HEK293 (cell line): ENCODE results near the gene CDK5R1.

Source experiments
- CTCF ChIA-PET: fragments of 350-600 bp; formaldehyde crosslinking; extraction: SDS; loops from one replicate; lab custom pipeline; 2021; ENCODE audit warnings: antibody characterized with exemption; lab: Yijun Ruan, JAX
- POLR2A ChIA-PET: fragments of 300-600 bp; formaldehyde crosslinking; extraction: SDS; loops from one replicate; lab custom pipeline; 2020; ENCODE audit warnings: antibody characterized with exemption, inconsistent platforms; lab: Yijun Ruan, JAX
- H3K27ac ChIP-seq: fragments of 200-500 bp; sonication (Bioruptor generic); 2 replicates; pipeline ENCODE4 v1.5.1; 2014; ENCODE audit warnings: low read depth, low read length, control low read depth, inconsistent platforms; ENCODE audit errors: extremely low read depth
- H3K36me3 ChIP-seq, 2 experiments: fragments of 200-500 bp in 1 of 2; sonication (Bioruptor generic) in 1 of 2; 1 replicate in 1 of 2; 2 replicates in 1 of 2; pipeline ENCODE4 v1.5.1; 2014 to 2017; ENCODE audit warnings: inconsistent platforms in 2 of 2, low read length in 2 of 2; ENCODE audit not compliant: control insufficient read depth in 2 of 2, insufficient read depth in 1 of 2
- H3K4me1 ChIP-seq: fragments of 200-500 bp; sonication (Bioruptor generic); 2 replicates; pipeline ENCODE4 v1.5.1; 2014; ENCODE audit warnings: mild to moderate bottlenecking, low read length, inconsistent platforms; ENCODE audit not compliant: control insufficient read depth, insufficient read depth
- H3K4me3 ChIP-seq: 2 replicates; pipeline ENCODE4 v1.5.1; 2011; ENCODE audit warnings: low read depth, mild to moderate bottlenecking, control low read depth, low read length, moderate library complexity
- H3K9me3 ChIP-seq: fragments of 200-500 bp; sonication (Bioruptor generic); 2 replicates; pipeline ENCODE4 v1.5.1; 2014; ENCODE audit warnings: low read depth, low read length, inconsistent platforms; ENCODE audit not compliant: control insufficient read depth, insufficient read depth
- CTCF ChIP-seq: fragments of 450-650 bp; formaldehyde crosslinking; IDR thresholded peaks from 2 replicates; pipeline ENCODE4 v1.5.1; 2016; ENCODE audit warnings: missing biosample characterization, missing genetic modification characterization
- HOXC10 ChIP-seq: sonication (generic); formaldehyde crosslinking; IDR thresholded peaks from 2 replicates; pipeline ENCODE4 v1.8.1; 2023; ENCODE audit warnings: mild to moderate bottlenecking, missing genetic modification reagents
- KLF9 ChIP-seq: fragments of 450-650 bp; formaldehyde crosslinking; IDR thresholded peaks from 2 replicates; pipeline ENCODE4 v1.5.1; 2016; ENCODE audit warnings: missing biosample characterization, missing genetic modification characterization, low read depth
- OSR2 ChIP-seq: fragments of 450-650 bp; formaldehyde crosslinking; IDR thresholded peaks from 2 replicates; pipeline ENCODE4 v1.5.1; 2016; ENCODE audit warnings: missing biosample characterization, missing genetic modification characterization
- PRDM2 ChIP-seq: fragments of 450-650 bp; formaldehyde crosslinking; IDR thresholded peaks from 2 replicates; pipeline ENCODE4 v1.5.1; 2016; ENCODE audit warnings: missing biosample characterization, missing genetic modification characterization, borderline replicate concordance
- SALL2 ChIP-seq: fragments of 450-650 bp; formaldehyde crosslinking; IDR thresholded peaks from 2 replicates; pipeline ENCODE4 v1.5.0; 2017; ENCODE audit warnings: missing biosample characterization, mild to moderate bottlenecking, missing genetic modification characterization, borderline replicate concordance
- ZBTB44 ChIP-seq: fragments of 450-650 bp; IDR thresholded peaks from 2 replicates; pipeline ENCODE4 v1.5.1; 2018; ENCODE audit warnings: missing biosample characterization, mild to moderate bottlenecking, missing genetic modification characterization
- ZBTB49 ChIP-seq: fragments of 450-650 bp; formaldehyde crosslinking; IDR thresholded peaks from 2 replicates; pipeline ENCODE4 v1.5.1; 2016; ENCODE audit warnings: missing biosample characterization, missing genetic modification characterization, low read depth
- ZEB2 ChIP-seq: fragments of 450-650 bp; formaldehyde crosslinking; IDR thresholded peaks from 2 replicates; pipeline ENCODE4 v1.5.1; 2016; ENCODE audit warnings: missing biosample characterization, missing genetic modification characterization
- ZNF133 ChIP-seq: fragments of 450-650 bp; formaldehyde crosslinking; IDR thresholded peaks from 2 replicates; pipeline ENCODE4 v1.5.1; 2016; ENCODE audit warnings: missing biosample characterization, missing genetic modification characterization
- ZNF202 ChIP-seq: fragments of 450-650 bp; formaldehyde crosslinking; IDR thresholded peaks from 2 replicates; pipeline ENCODE4 v1.5.1; 2016; ENCODE audit warnings: missing biosample characterization, missing genetic modification characterization, borderline replicate concordance
- ZNF404 ChIP-seq: fragments of 450-650 bp; formaldehyde crosslinking; IDR thresholded peaks from 2 replicates; pipeline ENCODE4 v1.5.1; 2017; ENCODE audit warnings: missing biosample characterization, missing genetic modification characterization
- ZNF473 ChIP-seq: fragments of 450-650 bp; formaldehyde crosslinking; IDR thresholded peaks from 2 replicates; pipeline ENCODE4 v1.5.1; 2017; ENCODE audit warnings: missing biosample characterization, missing genetic modification characterization
- ZNF544 ChIP-seq: fragments of 450-650 bp; formaldehyde crosslinking; IDR thresholded peaks from 2 replicates; pipeline ENCODE4 v1.5.0; 2017; ENCODE audit warnings: missing biosample characterization, missing genetic modification characterization
- ZNF626 ChIP-seq: fragments of 450-650 bp; sonication (Bioruptor Pico); formaldehyde crosslinking; IDR thresholded peaks from 2 replicates; pipeline ENCODE4 v1.5.1; 2018; ENCODE audit warnings: missing biosample characterization, missing genetic modification characterization, inconsistent platforms
- ZNF660 ChIP-seq: fragments of 450-650 bp; IDR thresholded peaks from 2 replicates; pipeline ENCODE4 v1.5.1; 2018; ENCODE audit warnings: missing biosample characterization, mild to moderate bottlenecking, missing genetic modification characterization
- ZNF792 ChIP-seq: fragments of 450-650 bp; formaldehyde crosslinking; IDR thresholded peaks from 2 replicates; pipeline ENCODE4 v1.5.1; 2016; ENCODE audit warnings: missing biosample characterization, missing genetic modification characterization
- ZSCAN18 ChIP-seq: fragments of 450-650 bp; formaldehyde crosslinking; IDR thresholded peaks from 2 replicates; pipeline ENCODE4 v1.5.1; 2016; ENCODE audit warnings: missing biosample characterization, missing genetic modification characterization
- ZSCAN5A ChIP-seq: fragments of 450-650 bp; formaldehyde crosslinking; IDR thresholded peaks from 2 replicates; pipeline ENCODE4 v1.5.1; 2016; ENCODE audit warnings: missing biosample characterization, missing genetic modification characterization

The CDK5R1 gene

GRCh38 chr17:32452281-32452680 is 34.5 kb upstream of the CDK5R1 start (continued):
- no peak for TF ChIP-seq KLF9
- TF ChIP-seq ZNF660 (tag by site-specific recombination) = no peak
- no peak for TF ChIP-seq CTCF (tag by site-specific recombination)

GRCh38 chr17:32453370-32453769 is 33.4 kb upstream of the CDK5R1 start:
- TF ChIP-seq SALL2 (tag by site-specific recombination) (no peak), ZNF626 (tag by site-specific recombination) (no peak), ZNF792 (tag by site-specific recombination) (no peak), HOXC10 (CRISPR knock-in tag) (no peak), OSR2 (tag by site-specific recombination) (no peak), ZSCAN18 (tag by site-specific recombination) (no peak)
- TF ChIP-seq, all 188 proteins: peak for 0
- peaks cover 92 to 95% of the 10 kb centered on the region in 2 experiments for H3K36me3 ChIP-seq
- no peak overlapping the region for H3K4me3 ChIP-seq
- CTCF ChIA-PET = interaction anchor here (1.0 to 1.9 kb wide), 3 partner anchors 9 to 10 kb away, joined by 3 to 22 read pairs (median 9); partner anchors contain the start of gene PSMD11
- POLR2A ChIA-PET = no interaction called here
- no peak overlapping the region for H3K27ac ChIP-seq
- no peaks in the 10 kb centered on the region for H3K4me1 ChIP-seq
- H3K9me3 ChIP-seq = no peaks in the 10 kb centered on the region

GRCh38 chr17:32458371-32458770 is 28.4 kb upstream of the CDK5R1 start:
- CTCF ChIA-PET = interaction anchor here (0.7 to 8.6 kb wide), 3 partner anchors 11 to 411 kb away, joined by 3 to 198 read pairs (median 3); partner anchors contain the start of gene PSMD11
- H3K27ac ChIP-seq = no peak overlapping the region
- no peaks in the 10 kb centered on the region for H3K4me1 ChIP-seq
- H3K36me3 ChIP-seq = peaks cover 87 to 88% of the 10 kb centered on the region in 2 experiments
- TF ChIP-seq ZNF473 (no peak), ZBTB44 (tag by site-specific recombination) (no peak), ZNF404 (tag by site-specific recombination) (no peak), ZBTB49 (no peak), ZSCAN5A (no peak), ZNF202 (tag by site-specific recombination) (no peak), ZNF544 (tag by site-specific recombination) (no peak), ZNF133 (no peak), PRDM2 (no peak), ZEB2 (tag by site-specific recombination) (no peak)
- TF ChIP-seq, all 188 proteins: peak for 0
- Histone ChIP-seq H3K9me3 (no peaks in the 10 kb centered on the region), H3K4me3 (no peak overlapping the region)
- POLR2A ChIA-PET = no interaction called here
